Activated naive CD8-positive, alpha-beta T cell treated with anti-CD3 and anti-CD28 coated beads, Interleukin-2, amount 10 ng/mL, durations not matched to agents 7 days and 5 days (primary cell): ENCODE results near the gene BIRC5. TPM values are rescaled to one million over a fixed set of nuclear protein-coding genes. Genes with fewer than 3 reads are reported as not detected.

Experiments
- ATAC-seq: fragments of 150-1000 bp; cut with Tn5 transposase; one replicate; pipeline ENCODE4 v1.10.0; 2021; ENCODE audit warnings: low read depth, moderate library complexity
- POLR2A ChIA-PET: fragments of 350-600 bp; sonication (Branson Sonifier 250); formaldehyde crosslinking; loops from one replicate; lab custom pipeline; 2021; ENCODE audit warnings: antibody characterized with exemption; lab: Charles Lee
- DNase-seq: peaks from one replicate; pipeline ENCODE4 v3.0.0; 2021
- H3K27ac Mint-ChIP-seq: one replicate; pipeline ENCODE4 v1.8.0; 2022; ENCODE audit warnings: mild to moderate bottlenecking, mixed read lengths
- H3K27me3 Mint-ChIP-seq: one replicate; pipeline ENCODE4 v1.8.0; 2022; ENCODE audit warnings: mild to moderate bottlenecking, moderate library complexity, mixed read lengths
- H3K36me3 Mint-ChIP-seq: one replicate; pipeline ENCODE4 v1.8.0; 2021; ENCODE audit warnings: mild to moderate bottlenecking, mixed read lengths
- H3K4me1 Mint-ChIP-seq: one replicate; pipeline ENCODE4 v1.8.0; 2021; ENCODE audit warnings: mixed read lengths
- H3K4me3 Mint-ChIP-seq: one replicate; pipeline ENCODE4 v1.8.0; 2022; ENCODE audit warnings: mild to moderate bottlenecking, moderate library complexity, mixed read lengths
- H3K9me3 Mint-ChIP-seq: one replicate; pipeline ENCODE4 v1.8.0; 2021; ENCODE audit warnings: mixed read lengths
- total RNA-seq, 2 experiments: library from RNA; stranded (reverse); gene quantifications; one replicate each; pipeline ENCODE4 v1.2.3, GENCODE V29; 2021

The BIRC5 gene
- total RNA-seq, 2 experiments from 2014 or later, result 54.9 to 65.2 TPM

- peaks cover 2% of the 10 kb centered on the region for H3K4me1 Mint-ChIP-seq
- no peaks in the 10 kb centered on the region for H3K9me3 Mint-ChIP-seq
- H3K36me3 Mint-ChIP-seq, result no peaks in the 10 kb centered on the region
- no peak overlapping the region for H3K27ac Mint-ChIP-seq
- H3K27me3 Mint-ChIP-seq, result peaks cover 3% of the 10 kb centered on the region
- H3K4me3 Mint-ChIP-seq, result no peak overlapping the region
- POLR2A ChIA-PET, result interaction anchor here (0.7 kb wide), 1 partner anchor 485 kb away, joined by 6 read pairs; no protein-coding TSS in a partner anchor
- no peak for DNase-seq
- ATAC-seq, result no peak
These were observed 52.2 kb downstream of the BIRC5 start for GRCh38 chr17:78266231-78266631.

GRCh38 chr17:78266771-78267170 is 52.7 kb downstream of the BIRC5 start:
- peaks cover 4% of the 10 kb centered on the region for H3K27me3 Mint-ChIP-seq
- POLR2A ChIA-PET, result interaction anchor here (0.7 kb wide), 1 partner anchor 485 kb away, joined by 6 read pairs; no protein-coding TSS in a partner anchor
- peaks cover 5% of the 10 kb centered on the region for H3K4me1 Mint-ChIP-seq
- H3K36me3 Mint-ChIP-seq, result no peaks in the 10 kb centered on the region
- no peak overlapping the region for H3K27ac Mint-ChIP-seq
- DNase-seq (no peak), ATAC-seq (no peak)
- H3K9me3 Mint-ChIP-seq, result no peaks in the 10 kb centered on the region
- no peak overlapping the region for H3K4me3 Mint-ChIP-seq

GRCh38 chr17:78267253-78268073 is 53.4 kb downstream of the BIRC5 start:
- DNase-seq (no peak), ATAC-seq (no peak)
- no peaks in the 10 kb centered on the region for H3K36me3 Mint-ChIP-seq
- H3K4me1 Mint-ChIP-seq, result peaks cover 8% of the 10 kb centered on the region
- no peaks in the 10 kb centered on the region for H3K9me3 Mint-ChIP-seq
- no peak overlapping the region for H3K4me3 Mint-ChIP-seq
- peaks cover 4% of the 10 kb centered on the region for H3K27me3 Mint-ChIP-seq
- H3K27ac Mint-ChIP-seq, result no peak overlapping the region
- POLR2A ChIA-PET, result no interaction called here

GRCh38 chr17:78268191-78268874 is 54.3 kb downstream of the BIRC5 start:
- POLR2A ChIA-PET, result no interaction called here
- Mint-ChIP-seq H3K36me3 (no peaks in the 10 kb centered on the region), H3K27ac (no peak overlapping the region), H3K9me3 (no peaks in the 10 kb centered on the region), H3K27me3 (peaks cover 4% of the 10 kb centered on the region), H3K4me3 (no peak overlapping the region), H3K4me1 (peaks cover 8% of the 10 kb centered on the region)
- ATAC-seq (no peak), DNase-seq (no peak)

DNA sequence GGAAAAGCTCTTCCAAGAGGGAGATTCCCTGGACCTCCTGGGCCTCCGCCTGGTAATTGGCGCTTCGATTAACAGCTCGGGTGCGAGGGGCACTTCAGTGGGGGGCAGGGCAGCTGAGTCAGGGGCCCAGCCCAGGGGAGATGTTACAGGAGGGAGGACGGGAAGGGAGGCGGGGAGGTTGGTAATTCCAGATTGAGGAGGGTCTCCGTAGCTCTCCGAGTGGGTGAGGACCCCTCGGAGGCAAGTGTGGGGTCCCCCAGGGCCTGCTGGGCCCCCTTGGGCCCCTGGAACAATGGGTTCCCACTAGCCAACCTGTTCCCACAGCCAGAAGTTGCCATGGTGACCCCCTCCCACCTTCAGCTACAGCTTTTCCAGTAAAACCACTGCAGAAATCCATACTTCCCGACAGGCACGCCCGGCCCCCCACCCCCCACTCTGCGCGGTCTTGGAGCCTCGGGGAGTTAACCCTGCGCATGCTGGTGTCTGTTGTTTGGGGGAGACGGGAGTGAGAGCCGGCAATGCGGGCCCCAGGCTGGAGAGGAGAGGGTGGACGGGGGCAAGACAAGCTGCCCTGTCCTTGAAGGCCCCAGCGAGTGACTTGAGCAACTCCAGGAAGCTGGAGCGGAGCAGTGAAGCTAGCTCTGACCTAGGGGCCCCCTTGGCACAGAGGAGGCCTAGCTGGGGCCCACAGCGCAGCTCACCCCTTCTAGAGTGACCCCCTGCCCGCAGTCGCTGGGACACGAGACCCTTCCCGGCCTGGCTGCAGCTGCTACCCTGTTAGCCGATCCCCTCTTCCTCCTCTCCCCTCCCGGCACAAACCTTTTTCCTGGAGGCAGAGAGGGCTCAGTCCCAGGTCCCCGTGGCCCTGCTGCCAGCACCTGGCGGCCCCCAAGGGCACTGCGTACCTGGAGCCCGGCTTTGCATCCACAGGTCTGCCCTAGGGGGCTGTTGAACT is 55.2 kb downstream of the BIRC5 start:
- ATAC-seq (no peak), DNase-seq (no peak)
- Mint-ChIP-seq H3K9me3 (no peaks in the 10 kb centered on the region), H3K36me3 (no peaks in the 10 kb centered on the region), H3K4me3 (no peak overlapping the region), H3K27ac (no peak overlapping the region), H3K27me3 (peaks cover 4% of the 10 kb centered on the region), H3K4me1 (peaks cover 8% of the 10 kb centered on the region)
- POLR2A ChIA-PET, result no interaction called here

GRCh38 chr17:78269955-78270381 is 55.9 kb downstream of the BIRC5 start:
- Mint-ChIP-seq H3K9me3 (no peaks in the 10 kb centered on the region), H3K4me3 (no peak overlapping the region), H3K27me3 (peaks cover 4% of the 10 kb centered on the region), H3K36me3 (no peaks in the 10 kb centered on the region), H3K4me1 (peaks cover 8% of the 10 kb centered on the region), H3K27ac (no peak overlapping the region)
- ATAC-seq, result no peak
- DNase-seq, result no peak
- POLR2A ChIA-PET, result no interaction called here

- Mint-ChIP-seq H3K9me3 (no peaks in the 10 kb centered on the region), H3K27me3 (peaks cover 4% of the 10 kb centered on the region), H3K4me1 (peaks cover 15% of the 10 kb centered on the region), H3K27ac (no peak overlapping the region), H3K36me3 (peaks cover 2% of the 10 kb centered on the region), H3K4me3 (no peak overlapping the region)
- no peak for DNase-seq
- POLR2A ChIA-PET, result no interaction called here
- ATAC-seq, result no peak
These were observed 57.5 kb downstream of the BIRC5 start for GRCh38 chr17:78271419-78272170.

DNA sequence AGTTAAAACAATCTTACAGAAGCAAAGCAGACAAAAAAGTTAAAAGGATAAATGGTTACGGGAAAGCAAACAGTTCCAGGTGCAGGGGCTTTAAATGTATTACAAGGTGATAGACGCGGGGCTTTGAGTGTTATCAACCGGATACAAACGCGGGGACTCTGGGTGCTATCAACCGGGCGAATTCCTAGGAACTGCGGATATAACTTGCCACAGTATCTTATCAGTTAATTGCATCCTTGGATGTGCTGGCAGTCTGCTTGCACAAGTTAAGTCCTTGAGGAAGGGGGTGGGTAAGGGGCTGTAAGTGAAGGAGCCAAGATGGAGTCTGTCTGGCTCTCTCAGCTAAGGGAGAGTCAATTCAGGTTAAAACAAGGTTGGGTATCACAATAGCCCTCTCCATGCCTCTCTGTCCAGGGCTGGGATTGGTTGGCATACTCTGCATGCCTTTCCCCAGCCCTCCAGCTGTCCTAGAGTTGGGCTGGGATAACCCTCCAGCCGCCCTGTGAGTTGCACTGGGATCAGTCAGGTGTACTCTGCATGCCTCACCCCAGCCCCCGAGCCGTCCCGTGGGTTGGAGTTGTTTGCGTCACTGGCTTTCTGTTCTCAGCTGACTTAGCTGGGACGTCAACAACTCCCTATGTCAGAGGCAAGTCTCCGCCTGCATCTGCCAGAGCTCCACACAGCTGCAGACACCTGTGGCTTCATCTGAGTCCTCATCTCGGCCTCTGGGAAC is 58.3 kb downstream of the BIRC5 start:
- Mint-ChIP-seq H3K9me3 (no peaks in the 10 kb centered on the region), H3K4me3 (no peak overlapping the region), H3K27me3 (peaks cover 4% of the 10 kb centered on the region), H3K36me3 (peaks cover 2% of the 10 kb centered on the region), H3K4me1 (peaks cover 15% of the 10 kb centered on the region), H3K27ac (no peak overlapping the region)
- DNase-seq (no peak), ATAC-seq (peak; percentile 54)
- POLR2A ChIA-PET, result no interaction called here

- no peak overlapping the region for H3K27ac Mint-ChIP-seq
- peaks cover 15% of the 10 kb centered on the region for H3K4me1 Mint-ChIP-seq
These were observed 58.8 kb downstream of the BIRC5 start for GRCh38 chr17:78272914-78273258.

DNA sequence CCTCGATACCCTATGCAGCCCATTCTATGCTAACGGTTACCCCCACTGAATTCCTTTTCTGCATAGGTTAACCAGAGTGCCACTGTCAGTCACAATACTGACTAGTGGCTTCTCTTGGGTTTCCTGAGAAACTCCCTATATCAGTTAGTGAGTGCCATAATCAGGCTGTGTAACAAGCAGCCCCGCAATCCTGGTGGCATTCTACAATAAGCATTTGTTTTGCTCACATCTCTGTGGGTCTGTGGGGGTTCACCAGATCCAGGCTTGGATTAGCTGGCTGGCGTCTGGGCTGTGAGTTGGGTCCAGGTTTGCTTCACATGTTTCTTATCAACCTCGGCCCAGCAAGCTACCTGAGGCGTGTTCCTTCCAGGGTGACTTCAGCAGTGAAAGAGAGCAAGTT is 59.8 kb downstream of the BIRC5 start:
- no peak for DNase-seq
- Mint-ChIP-seq H3K27me3 (peaks cover 4% of the 10 kb centered on the region), H3K4me3 (no peak overlapping the region), H3K9me3 (no peaks in the 10 kb centered on the region), H3K36me3 (peaks cover 2% of the 10 kb centered on the region), H3K4me1 (peaks cover 15% of the 10 kb centered on the region), H3K27ac (no peak overlapping the region)
- ATAC-seq, result no peak
- POLR2A ChIA-PET, result no interaction called here

More at GRCh38 chr17:78272914-78273258, 58.8 kb downstream of the BIRC5 start:
- DNase-seq, result no peak
- no peak for ATAC-seq
- POLR2A ChIA-PET, result no interaction called here
- Mint-ChIP-seq H3K36me3 (peaks cover 2% of the 10 kb centered on the region), H3K27me3 (peaks cover 4% of the 10 kb centered on the region), H3K4me3 (no peak overlapping the region), H3K9me3 (no peaks in the 10 kb centered on the region)
